KMS-11 (cell line): ENCODE results near the gene CACNA1G.

Source experiments
- H2AFZ ChIP-seq: fragments of 200-600 bp; sonication (generic); 2 replicates; pipeline ENCODE4 v1.6.1; 2016; ENCODE audit warnings: antibody characterized with exemption, mixed run types, low read depth
- H3K27ac ChIP-seq: fragments of 200-600 bp; sonication (generic); 2 replicates; pipeline ENCODE4 v1.6.1; 2016; ENCODE audit warnings: mild to moderate bottlenecking, mixed run types
- H3K27me3 ChIP-seq: fragments of 200-600 bp; sonication (generic); 2 replicates; pipeline ENCODE4 v1.6.1; 2017; ENCODE audit warnings: mild to moderate bottlenecking, low read depth, mixed run types, moderate library complexity; ENCODE audit not compliant: insufficient read depth
- H3K36me3 ChIP-seq: fragments of 200-600 bp; sonication (generic); 2 replicates; pipeline ENCODE4 v1.6.1; 2017; ENCODE audit warnings: mild to moderate bottlenecking, mixed run types; ENCODE audit not compliant: insufficient read depth
- H3K4me1 ChIP-seq: fragments of 200-600 bp; sonication (generic); 2 replicates; pipeline ENCODE4 v1.6.1; 2016; ENCODE audit warnings: mild to moderate bottlenecking, low read depth, mixed run types; ENCODE audit not compliant: poor library complexity, severe bottlenecking
- H3K4me2 ChIP-seq: fragments of 200-600 bp; sonication (generic); 2 replicates; pipeline ENCODE4 v1.7.0; 2016; ENCODE audit warnings: mild to moderate bottlenecking, mixed run types
- H3K4me3 ChIP-seq: fragments of 200-600 bp; sonication (generic); IDR thresholded peaks from 2 replicates; pipeline ENCODE4 v1.6.1; 2017; ENCODE audit warnings: low read depth, low read length, mixed read lengths; ENCODE audit not compliant: insufficient read depth
- H3K79me2 ChIP-seq: fragments of 200-600 bp; sonication (generic); 2 replicates; pipeline ENCODE4 v1.6.1; 2016; ENCODE audit warnings: low read depth, mixed run types; ENCODE audit not compliant: insufficient read depth
- H3K9ac ChIP-seq: fragments of 200-600 bp; sonication (generic); 2 replicates; pipeline ENCODE4 v1.6.1; 2016; ENCODE audit warnings: mild to moderate bottlenecking, mixed run types
- H4K20me1 ChIP-seq: fragments of 200-600 bp; sonication (generic); 2 replicates; pipeline ENCODE4 v1.6.1; 2016; ENCODE audit warnings: mild to moderate bottlenecking, mixed run types; ENCODE audit not compliant: insufficient read depth
- CTCF ChIP-seq: fragments of 200-600 bp; sonication (generic); conservative IDR thresholded peaks from 2 replicates; pipeline ENCODE4 v1.6.1; 2017; ENCODE audit warnings: low read depth, mild to moderate bottlenecking, antibody characterized with exemption, low read length, moderate library complexity, mixed read lengths

Gene CACNA1G

GRCh38 chr17:50596191-50597037 is 35.9 kb downstream of the CACNA1G start:
- Histone ChIP-seq H3K4me3 (no peak overlapping the region), H3K9ac (no peak overlapping the region), H3K27me3 (peaks cover 79% of the 10 kb centered on the region), H3K36me3 (no peaks in the 10 kb centered on the region), H2AFZ (no peak overlapping the region), H3K4me1 (peaks cover 6% of the 10 kb centered on the region), H3K79me2 (no peaks in the 10 kb centered on the region), H3K4me2 (no peak overlapping the region), H4K20me1 (no peaks in the 10 kb centered on the region), H3K27ac (no peak overlapping the region)
- TF ChIP-seq CTCF: no peak

GRCh38 chr17:50598487-50598886 is 38.0 kb downstream of the CACNA1G start:
- Histone ChIP-seq H3K4me2 (no peak overlapping the region; the same call in 1 of the 2 replicates), H3K79me2 (no peaks in the 10 kb centered on the region)
- no peak for TF ChIP-seq CTCF

GRCh38 chr17:50599606-50600005 is 39.1 kb downstream of the CACNA1G start:
- no peaks in the 10 kb centered on the region for H4K20me1 ChIP-seq
- TF ChIP-seq CTCF: no peak
- no peak overlapping the region for H3K4me3 ChIP-seq
- no peak overlapping the region for H2AFZ ChIP-seq
- H3K36me3 ChIP-seq: no peaks in the 10 kb centered on the region
- no peak overlapping the region for H3K27ac ChIP-seq
- H3K4me2 ChIP-seq: no peak overlapping the region
- no peaks in the 10 kb centered on the region for H3K79me2 ChIP-seq
- H3K9ac ChIP-seq: no peak overlapping the region
- H3K4me1 ChIP-seq: peaks cover 10% of the 10 kb centered on the region
- peaks cover 84% of the 10 kb centered on the region for H3K27me3 ChIP-seq

More at GRCh38 chr17:50598487-50598886, 38.0 kb downstream of the CACNA1G start:
- H3K9ac ChIP-seq: no peak overlapping the region
- H3K27me3 ChIP-seq: peaks cover 84% of the 10 kb centered on the region
- no peaks in the 10 kb centered on the region for H3K36me3 ChIP-seq
- peaks cover 10% of the 10 kb centered on the region for H3K4me1 ChIP-seq
- H4K20me1 ChIP-seq: no peaks in the 10 kb centered on the region
- no peak overlapping the region for H3K27ac ChIP-seq
- H2AFZ ChIP-seq: no peak overlapping the region
- H3K4me3 ChIP-seq: no peak overlapping the region

GRCh38 chr17:50601823-50602375 is 41.4 kb downstream of the CACNA1G start:
- Histone ChIP-seq H3K4me1 (peaks cover 10% of the 10 kb centered on the region), H3K4me3 (no peak overlapping the region), H3K27me3 (peaks cover 85% of the 10 kb centered on the region), H4K20me1 (no peaks in the 10 kb centered on the region), H3K79me2 (no peaks in the 10 kb centered on the region), H3K36me3 (no peaks in the 10 kb centered on the region), H3K4me2 (no peak overlapping the region), H3K27ac (no peak overlapping the region), H3K9ac (no peak overlapping the region), H2AFZ (no peak overlapping the region)
- TF ChIP-seq CTCF: no peak
